Measurements from ENCODE around the gene SUPT3H. TPM values are rescaled to one million over a fixed set of nuclear protein-coding genes. Genes with fewer than 3 reads are reported as not detected.
"Not testable (repeated sequence)": the region's sequence is repeated elsewhere in the genome, so short reads cannot be mapped to it uniquely, and the experiment has no call there.

The SUPT3H gene
- total RNA-seq, 1 donor = 22.4 TPM

DNA sequence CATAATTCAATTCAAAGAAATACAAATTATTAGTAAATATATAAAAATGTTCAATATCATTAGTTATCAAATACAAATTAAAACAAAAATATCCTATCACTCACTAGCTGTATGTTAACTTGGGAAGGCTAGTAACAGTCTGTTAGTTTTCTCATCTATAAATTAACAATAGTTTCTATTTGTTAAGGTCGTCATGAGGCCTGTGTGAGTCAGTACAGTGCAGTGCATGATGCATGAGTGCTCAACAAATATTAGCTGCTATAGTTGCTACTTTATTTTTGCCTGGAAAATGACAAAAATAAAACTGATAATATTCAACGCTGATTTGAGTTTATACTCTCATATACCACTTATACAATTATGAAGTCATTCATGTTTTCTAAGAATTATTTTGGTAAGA, 451.2 kb downstream of the SUPT3H start:
- no peak for DNase-seq (ENCODE audit: low read depth in 2 of 3, low spot score in 2 of 3)

DNA sequence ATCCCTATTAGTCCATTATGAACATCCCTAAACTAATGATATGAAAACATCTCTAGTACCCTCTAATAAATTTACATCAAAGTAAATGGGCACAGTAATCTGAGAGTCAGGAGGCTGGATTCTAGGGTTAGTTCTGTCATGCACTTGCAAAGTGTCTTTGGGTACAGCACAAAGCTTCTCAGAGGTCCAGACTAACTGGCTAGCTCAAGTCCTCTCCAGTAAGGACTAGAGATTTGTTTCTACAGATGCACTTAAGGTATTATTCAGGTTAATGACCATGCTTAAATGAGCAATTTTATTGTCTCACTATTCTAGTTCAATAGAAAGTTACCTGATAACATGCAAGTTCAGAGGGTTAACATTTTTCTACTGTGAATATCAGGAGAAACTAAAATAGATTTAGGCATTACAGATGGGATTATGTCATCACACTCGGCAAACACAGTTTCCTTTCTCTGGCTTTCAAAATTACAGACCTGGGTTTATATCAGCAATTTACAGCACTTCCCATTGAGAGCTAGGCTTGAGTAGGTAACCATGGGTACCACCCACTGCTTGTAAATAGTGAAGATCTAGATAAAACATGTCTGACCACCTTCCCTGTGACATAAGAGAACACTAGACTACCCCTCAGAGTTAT, 452.5 kb downstream of the SUPT3H start:
- DNase-seq (ENCODE audit: low read depth in 2 of 3, low spot score in 2 of 3) = peak; percentile 43 to 97 (median 94)

DNA sequence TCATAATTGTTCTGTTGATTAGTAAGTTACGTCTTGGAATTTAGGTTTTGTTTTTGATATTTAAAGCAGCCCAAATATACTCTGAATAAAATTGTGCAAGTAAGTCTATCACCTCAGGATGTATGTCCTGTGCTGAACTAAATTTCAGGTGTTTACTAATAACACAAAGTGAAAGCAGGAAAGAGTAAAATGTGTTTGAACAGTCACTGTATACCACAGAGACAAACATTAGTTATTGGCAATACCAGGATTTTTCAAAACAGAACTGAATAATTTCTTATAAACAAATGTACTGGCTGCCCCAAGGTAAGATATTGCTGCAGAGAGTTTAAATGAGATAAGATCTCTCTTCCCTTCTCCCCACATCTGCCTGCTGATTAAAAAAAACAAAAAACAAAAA, 454.3 kb downstream of the SUPT3H start:
- DNase-seq (ENCODE audit: low read depth in 2 of 3, low spot score in 2 of 3) = no peak

DNA sequence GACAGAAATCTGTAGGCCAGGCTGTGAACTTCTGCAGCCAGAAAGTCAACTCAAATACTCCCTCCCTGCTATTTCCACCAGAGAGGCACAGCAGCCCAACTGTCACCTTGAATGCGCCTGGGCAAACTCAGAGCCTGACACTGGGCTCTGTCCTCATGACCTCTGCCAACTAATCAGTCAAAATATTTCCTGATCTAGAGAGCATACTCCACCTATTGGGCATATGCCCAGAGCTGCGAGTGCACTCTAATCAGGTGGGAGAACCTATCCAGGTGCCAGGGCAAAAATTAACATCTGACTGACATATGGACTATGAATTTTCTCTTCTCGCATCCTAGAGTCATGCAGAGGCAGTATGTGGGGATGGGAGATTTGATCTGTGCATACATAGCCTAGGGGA, 455.9 kb downstream of the SUPT3H start:
- DNase-seq (ENCODE audit: low read depth in 2 of 3, low spot score in 2 of 3) = no peak

DNA sequence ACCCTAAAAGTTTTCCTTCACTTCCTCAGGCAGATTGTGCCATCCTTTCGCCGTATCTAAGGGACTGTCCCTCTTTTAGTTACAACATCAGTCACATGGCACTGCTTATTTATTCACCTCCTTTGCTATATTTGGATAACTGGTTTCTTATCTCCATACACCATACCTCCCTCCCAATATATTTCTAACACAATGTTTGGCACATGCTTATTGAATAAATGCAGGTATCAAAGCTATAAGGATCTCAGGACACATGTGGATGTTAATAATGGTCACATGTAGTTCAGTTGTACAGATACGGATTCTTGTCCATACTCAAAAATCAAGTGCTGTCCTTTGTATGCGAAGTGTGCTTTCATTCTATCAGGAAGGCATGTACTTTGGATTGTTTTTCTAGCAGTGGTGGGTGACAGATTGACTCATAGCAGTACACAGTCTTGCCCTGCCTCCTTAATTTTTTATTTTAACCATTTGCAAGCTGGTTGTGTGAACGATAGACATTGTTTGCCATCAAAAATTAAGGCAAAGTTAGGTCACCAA, 456.7 kb downstream of the SUPT3H start:
- no peak for DNase-seq (ENCODE audit: low read depth in 2 of 3, low spot score in 2 of 3)

GRCh38 chr6:44918671-44919296, 458.9 kb downstream of the SUPT3H start:
- DNase-seq (ENCODE audit: low read depth in 2 of 3, low spot score in 2 of 3) = no peak

DNA sequence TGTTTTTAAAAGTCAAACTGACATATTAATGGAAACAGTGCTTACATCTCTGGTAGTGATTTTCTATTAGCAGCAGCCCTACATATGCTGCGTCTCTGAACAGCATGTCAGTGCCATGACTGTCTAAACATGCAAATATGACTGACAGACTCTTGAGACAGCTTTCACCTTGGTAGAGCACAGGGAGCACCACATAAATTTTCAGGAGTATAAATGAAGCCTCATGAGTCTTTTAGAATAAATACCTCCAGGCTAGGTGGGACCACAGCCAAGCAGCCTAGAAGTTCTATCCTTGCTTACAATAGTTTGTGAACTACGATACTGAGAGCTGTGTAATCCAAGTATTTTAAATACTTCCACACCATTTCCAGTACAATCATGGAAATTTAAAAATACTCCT, 460.3 kb downstream of the SUPT3H start:
- no peak for DNase-seq (ENCODE audit: low read depth in 2 of 3, low spot score in 2 of 3)

GRCh38 chr6:44915111-44915510, 462.6 kb downstream of the SUPT3H start:
- DNase-seq (ENCODE audit: low read depth in 2 of 3, low spot score in 2 of 3) = no peak

DNA sequence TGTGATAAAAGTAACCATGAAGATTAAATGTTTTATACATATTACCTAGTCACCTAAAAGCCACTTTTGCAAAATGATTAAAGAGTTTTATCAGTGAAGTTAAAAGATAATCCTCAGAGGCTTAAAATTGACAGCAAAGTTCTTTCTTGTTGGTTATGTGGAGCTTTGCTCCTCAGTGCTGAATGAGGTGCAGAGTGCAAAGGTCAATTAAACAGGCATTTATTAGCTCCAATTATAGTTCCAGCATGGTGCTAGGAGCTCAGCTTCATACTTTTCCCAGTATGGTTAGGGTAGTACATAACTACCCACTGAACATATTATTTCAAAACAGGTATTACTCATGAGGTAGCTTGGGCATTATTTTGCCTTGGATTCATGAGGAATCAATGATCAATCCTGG, 463.6 kb downstream of the SUPT3H start:
- DNase-seq (ENCODE audit: low read depth in 2 of 3, low spot score in 2 of 3) = no peak

DNA sequence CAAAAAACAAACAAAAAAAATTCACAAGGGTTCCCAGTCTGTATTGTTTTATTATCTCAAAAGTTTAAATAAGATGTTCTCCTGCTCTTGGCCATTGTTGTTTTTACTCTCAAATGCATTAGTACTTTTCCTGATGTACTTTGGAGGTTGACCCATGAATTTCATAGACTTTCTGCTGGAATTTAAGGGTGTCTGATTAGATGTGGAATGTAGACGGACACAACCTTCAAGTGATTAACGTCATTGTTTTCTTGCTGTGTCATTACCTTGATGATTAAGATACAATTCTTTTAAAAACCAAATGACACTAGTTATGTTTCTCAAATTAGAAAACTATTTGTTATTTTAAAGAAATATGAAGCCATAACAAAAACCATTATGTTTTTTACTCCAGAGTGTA, 471.0 kb downstream of the SUPT3H start:
- DNase-seq (ENCODE audit: low read depth in 2 of 3, low spot score in 2 of 3) = no peak

DNA sequence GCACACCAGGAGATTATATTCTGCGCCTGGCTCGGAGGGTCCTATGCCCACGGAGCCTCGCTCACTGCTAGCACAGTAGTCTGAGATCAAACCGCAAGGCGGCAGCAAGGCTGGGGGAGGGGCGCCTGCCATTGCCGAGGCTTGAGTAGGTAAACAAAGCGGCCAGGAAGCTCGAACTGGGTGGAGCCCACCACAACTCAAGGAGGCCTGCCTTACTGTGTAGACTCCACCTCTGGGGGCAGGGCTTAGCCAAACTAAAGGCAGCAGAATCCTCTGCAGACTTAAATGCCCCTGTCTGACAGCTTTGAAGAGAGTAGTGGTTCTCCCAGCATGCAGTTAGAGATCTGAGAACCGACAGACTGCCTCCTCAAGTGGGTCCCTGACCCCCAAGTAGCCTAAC, 477.4 kb downstream of the SUPT3H start:
- DNase-seq (ENCODE audit: low read depth in 2 of 3, low spot score in 2 of 3) = not testable (repeated sequence)

- DNase-seq (ENCODE audit: low read depth in 2 of 3, low spot score in 2 of 3) = no peak
Measured at GRCh38 chr6:44898296-44898930, 479.3 kb downstream of the SUPT3H start.

DNA sequence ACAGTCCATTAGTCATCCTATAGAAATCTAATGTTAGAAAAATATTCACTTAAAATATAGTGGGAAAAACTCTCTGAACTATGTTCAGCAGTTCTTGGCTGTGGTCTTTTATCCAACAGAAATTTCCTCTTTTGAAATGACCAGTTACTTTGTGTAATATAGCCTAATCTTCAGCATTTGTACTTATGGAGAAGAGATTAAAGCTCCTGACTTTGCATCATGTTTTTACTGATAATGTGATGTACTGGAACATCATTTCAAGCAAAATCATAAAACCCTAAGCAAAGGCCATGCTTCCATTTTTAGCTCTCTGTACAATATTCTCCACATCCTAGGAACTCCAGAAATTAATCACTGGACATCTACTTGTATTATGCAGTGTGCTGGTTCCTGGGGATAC, 480.4 kb downstream of the SUPT3H start:
- no peak for DNase-seq (ENCODE audit: low read depth in 2 of 3, low spot score in 2 of 3)

DNA sequence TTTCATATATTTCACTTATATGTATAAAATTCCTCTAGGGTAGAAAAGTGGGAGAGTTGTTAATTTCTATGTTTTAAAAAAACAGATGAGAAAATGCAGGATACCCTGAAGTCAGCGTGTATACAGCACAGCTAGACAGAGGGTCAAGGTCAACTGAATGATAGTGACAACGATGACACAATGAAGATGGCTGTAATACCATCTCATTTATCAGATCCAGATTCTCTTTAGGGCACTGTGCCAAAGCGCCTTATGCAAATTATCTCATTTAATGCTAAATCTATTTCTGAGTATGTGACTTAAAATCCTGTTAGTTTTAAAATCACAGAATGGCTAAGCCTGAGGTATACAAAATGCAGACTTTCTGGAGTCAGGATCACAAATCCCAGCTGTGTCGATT, 481.0 kb downstream of the SUPT3H start:
- no peak for DNase-seq (ENCODE audit: low read depth in 2 of 3, low spot score in 2 of 3)

DNA sequence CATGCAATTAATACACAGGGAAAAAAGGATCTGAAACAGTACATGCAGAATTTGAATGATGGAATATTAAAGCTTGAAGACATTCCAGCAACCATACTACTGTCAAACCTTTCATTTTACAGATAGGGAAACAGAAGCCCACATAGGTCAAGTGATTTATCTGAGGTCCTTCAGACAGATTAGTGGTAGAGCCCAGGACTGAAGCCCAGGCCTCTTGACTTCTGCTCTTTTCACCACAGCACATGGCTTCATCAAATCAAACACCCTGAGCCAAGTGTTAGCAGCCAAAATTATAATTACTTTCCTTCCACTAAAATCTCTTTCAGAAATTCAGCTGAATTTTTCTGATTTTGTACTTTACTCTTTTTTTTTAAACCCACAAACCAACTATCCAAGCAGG, 485.2 kb downstream of the SUPT3H start:
- DNase-seq (ENCODE audit: low read depth in 2 of 3, low spot score in 2 of 3) = no peak

- not testable (repeated sequence) for DNase-seq (ENCODE audit: low read depth in 2 of 3, low spot score in 2 of 3)
Measured at GRCh38 chr6:44879071-44879470, 498.7 kb downstream of the SUPT3H start.

GRCh38 chr6:44876638-44877037, 501.1 kb downstream of the SUPT3H start:
- not testable (repeated sequence) for DNase-seq (ENCODE audit: low read depth in 2 of 3, low spot score in 2 of 3)

DNA sequence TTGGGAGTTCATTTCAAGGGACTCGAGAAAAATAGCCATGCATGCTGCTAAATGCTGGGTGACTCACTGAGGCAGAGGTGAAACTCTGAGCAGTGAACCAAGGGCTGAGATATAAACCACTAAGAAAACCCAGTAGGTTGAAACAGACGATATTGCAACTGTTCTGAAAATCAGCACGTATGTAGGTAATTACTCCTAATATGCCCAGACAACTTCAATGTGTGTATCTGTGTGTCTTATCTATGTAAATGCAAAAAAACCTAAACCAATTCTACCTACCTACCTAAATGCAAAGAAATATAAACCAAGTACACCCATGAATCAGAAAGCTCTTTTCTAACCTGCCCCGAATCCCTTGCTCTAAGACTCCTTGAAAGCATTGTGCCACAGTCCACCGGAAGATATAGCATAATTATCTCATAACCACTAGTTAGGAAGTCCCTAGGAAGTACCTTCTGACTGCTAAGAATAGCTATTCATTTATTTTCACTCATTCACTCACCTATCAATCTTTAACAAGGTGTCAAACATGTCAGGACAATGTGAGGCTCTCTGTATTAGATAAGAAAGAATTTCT, 508.3 kb downstream of the SUPT3H start:
- no peak for DNase-seq (ENCODE audit: low read depth in 2 of 3, low spot score in 2 of 3)

- no peak for DNase-seq (ENCODE audit: low read depth in 2 of 3, low spot score in 2 of 3)
Measured at GRCh38 chr6:44868910-44869309, 508.8 kb downstream of the SUPT3H start.

DNA sequence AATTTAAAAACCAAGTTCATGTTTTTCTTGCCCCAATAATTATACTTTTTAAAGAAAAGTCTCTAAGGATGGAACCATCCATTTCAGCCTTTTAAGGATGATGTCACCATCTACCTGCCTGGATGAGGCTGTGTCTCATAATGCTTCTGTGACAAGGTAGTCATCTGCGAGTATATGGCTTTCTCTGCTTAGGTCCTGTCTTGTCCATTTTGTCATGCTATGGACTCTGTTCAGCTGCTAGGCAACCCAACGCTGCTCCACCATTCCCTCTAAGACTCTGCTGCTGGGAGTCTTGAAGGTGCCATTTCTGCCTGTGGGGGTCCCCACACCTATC, 509.4 kb downstream of the SUPT3H start:
- DNase-seq (ENCODE audit: low read depth in 2 of 3, low spot score in 2 of 3) = no peak

DNA sequence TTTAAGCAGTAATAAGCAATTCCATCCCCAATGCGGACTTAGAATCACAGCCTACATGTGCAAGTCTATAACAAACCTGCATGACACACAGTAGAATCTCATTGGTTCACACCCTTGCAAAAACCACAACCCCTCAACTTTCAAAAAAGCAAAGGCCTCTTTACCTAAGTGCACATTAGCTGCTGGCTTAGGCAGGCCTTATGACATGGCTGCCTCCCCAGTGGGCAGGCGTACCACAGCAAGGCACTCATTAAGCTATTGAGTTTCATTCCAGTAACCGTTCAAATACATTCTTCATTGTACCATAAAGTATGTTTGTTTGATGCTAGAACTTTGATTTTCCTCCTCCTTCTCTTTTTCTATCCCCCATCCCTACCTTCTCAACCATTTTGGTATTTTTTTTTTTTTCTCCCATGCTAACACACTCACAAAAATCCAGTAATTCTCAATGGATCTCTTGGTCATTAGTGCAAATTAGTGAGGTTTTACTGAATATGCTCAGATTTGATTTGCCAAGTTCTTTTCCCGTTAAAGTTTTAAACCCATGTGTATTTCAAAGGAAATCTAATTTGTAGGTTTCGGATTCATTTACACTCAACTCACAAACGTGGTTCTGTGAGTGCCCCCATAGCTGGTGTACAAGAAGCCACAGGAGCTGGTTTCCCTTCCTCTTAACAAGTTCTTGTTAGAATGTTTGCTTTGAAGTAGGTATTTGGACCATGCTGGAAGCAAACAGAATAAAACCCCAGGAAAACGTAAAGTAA, 510.0 kb downstream of the SUPT3H start:
- no peak for DNase-seq (ENCODE audit: low read depth in 2 of 3, low spot score in 2 of 3)
